Measurements from ENCODE around the gene ODAD4. TPM values are rescaled to one million over a fixed set of nuclear protein-coding genes. Genes with fewer than 3 reads are reported as not detected.

Gene ODAD4
- total and polyA plus RNA-seq, 2 of the 8 experiments (the other 6 are each of a cell fraction or from before 2014, with no cell fraction given), result 0.48 to 1.3 TPM

DNA sequence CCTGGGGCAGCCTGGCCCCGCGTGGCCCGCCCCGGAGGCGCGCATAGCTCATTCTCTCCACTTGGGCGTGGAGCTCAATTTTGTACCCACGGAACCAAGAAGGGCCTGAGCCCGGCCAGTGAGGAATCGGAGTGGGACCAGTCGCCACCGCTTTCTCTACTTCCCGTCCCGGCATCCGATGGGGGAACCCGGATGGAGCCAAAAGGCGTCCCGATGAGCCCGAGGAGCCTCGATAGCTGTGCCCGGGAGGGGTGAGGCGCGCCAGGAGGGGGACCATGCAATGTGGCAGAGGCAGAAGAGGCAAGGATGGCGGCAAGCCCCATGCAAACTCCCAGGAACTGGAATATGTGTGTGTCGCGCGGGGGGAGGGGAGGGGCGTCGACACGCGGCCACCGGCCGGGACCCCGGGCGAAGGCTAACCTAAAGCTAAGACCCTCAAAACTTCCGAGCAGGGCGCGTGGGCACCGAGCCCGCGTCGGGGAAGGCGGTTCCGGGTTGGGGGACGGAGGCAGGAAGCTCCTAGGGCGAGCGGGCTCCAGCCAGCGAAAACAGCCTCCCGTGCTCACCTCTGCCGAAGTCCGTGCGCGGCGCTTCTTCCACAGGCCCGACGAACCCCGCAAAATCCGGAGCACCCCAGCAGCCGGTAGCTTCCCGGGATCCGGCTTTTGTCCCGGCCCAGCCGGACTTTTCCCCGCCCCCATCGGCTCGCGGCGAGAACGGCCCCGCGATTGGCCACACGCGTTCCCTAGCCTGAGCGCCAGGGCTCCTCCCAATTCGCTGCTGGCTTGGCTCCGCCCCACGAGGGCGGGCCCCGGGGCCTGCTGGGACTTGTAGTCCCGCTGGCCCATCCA lies 11.9 kb upstream of the ODAD4 start, which contains the start of gene ACLY (continued):
- TF ChIP-seq SIN3A (conservative IDR thresholded peaks at IDR 0.05 in 1 of 2, IDR thresholded peaks at IDR 0.05 in 1 of 2; ENCODE audit: low read depth in 1 of 2, low read length in 2 of 2) (peak; percentile 36 to 39; a peak in 3 of 4 replicates), CREB1 (IDR thresholded peaks at IDR 0.05) (peak; percentile 34; the same call in 1 of the 2 replicates), GTF2F1 (IDR thresholded peaks at IDR 0.05; ENCODE audit: borderline replicate concordance, low read depth, low read length) (no peak), NANOG (IDR thresholded peaks at IDR 0.05; ENCODE audit: insufficient read depth, low read depth, low read length, poor library complexity, severe bottlenecking) (no peak), RXRA (IDR thresholded peaks at IDR 0.05; ENCODE audit: insufficient read depth, low read depth, low read length) (no peak), POLR2AphosphoS5 (IDR thresholded peaks at IDR 0.05; ENCODE audit: low read depth, low read length) (peak; percentile 85), TAF1 (IDR thresholded peaks at IDR 0.05; ENCODE audit: low read depth, low read length) (peak; percentile 86), KDM4A (IDR thresholded peaks at IDR 0.05; ENCODE audit: low read depth, low read length, severe bottlenecking) (no peak), RBBP5 (IDR thresholded peaks at IDR 0.05; ENCODE audit: borderline replicate concordance, low read depth, low read length) (0 out of 2 replicates have a peak, but pooled peaks have one; percentile 21), TCF12 (IDR thresholded peaks at IDR 0.05; ENCODE audit: low read depth, low read length) (0 out of 2 replicates have a peak, but pooled peaks have one; percentile 3), YY1 (IDR thresholded peaks at IDR 0.05; ENCODE audit: low read depth, low read length) (0 out of 2 replicates have a peak, but pooled peaks have one; percentile 4), NRF1 (IDR thresholded peaks at IDR 0.05; ENCODE audit: low read depth, low read length) (no peak), HDAC2 (IDR thresholded peaks at IDR 0.05; ENCODE audit: borderline replicate concordance in 1 of 2, low read depth in 2 of 2, low read length in 2 of 2) (peak in 1 of 2 experiments; percentile 68; a peak in 1 of 4 replicates), RAD21 (IDR thresholded peaks at IDR 0.05 in 1 of 2, conservative IDR thresholded peaks at IDR 0.05 in 1 of 2; ENCODE audit: low read depth in 2 of 2, low read length in 2 of 2) (no peak), CBX8 (IDR thresholded peaks at IDR 0.05; ENCODE audit: borderline replicate concordance, low read depth, low read length) (no peak), SP1 (IDR thresholded peaks at IDR 0.05; ENCODE audit: low read depth, low read length) (peak; percentile 92), ASH2L (IDR thresholded peaks at IDR 0.05; ENCODE audit: low read length) (peak; percentile 55), SUZ12 (IDR thresholded peaks at IDR 0.05; ENCODE audit: low read length) (no peak), RNF2 (IDR thresholded peaks at IDR 0.05; ENCODE audit: borderline replicate concordance, low read depth, low read length, missing control alignments, poor library complexity, severe bottlenecking) (no peak)
- TF ChIP-seq, protein P1, sequence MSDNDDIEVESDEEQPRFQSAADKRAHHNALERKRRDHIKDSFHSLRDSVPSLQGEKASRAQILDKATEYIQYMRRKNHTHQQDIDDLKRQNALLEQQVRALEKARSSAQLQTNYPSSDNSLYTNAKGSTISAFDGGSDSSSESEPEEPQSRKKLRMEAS (IDR thresholded peaks at IDR 0.05), result peak; percentile 61; the same call in 1 of the 2 replicates

Data from H1 (cell line).